ENCODE data around the gene BBS10. TPM values are rescaled to one million over a fixed set of nuclear protein-coding genes. Genes with fewer than 3 reads are reported as not detected.
"Not testable (repeated sequence)": the region's sequence is repeated elsewhere in the genome, so short reads cannot be mapped to it uniquely, and the experiment has no call there.

BBS10 gene
- polyA plus RNA-seq, 6 donors from 2014 or later, result 0.90 to 4.2 (median 3.5) TPM; not detected in 1

GRCh38 chr12:76360316-76360715 is 12.1 kb upstream of the BBS10 start:
- Mint-ChIP-seq H3K4me1 (peaks cover 0 to 8% (median 0%) of the 10 kb centered on the region in 3 donors), H3K27ac (no peak overlapping the region), H3K27me3 (no peaks in the 10 kb centered on the region), H3K9me3 (peaks cover 0 to 12% (median 5%) of the 10 kb centered on the region in 7 donors), H3K4me3 (peak overlapping the region in 1 of 8 donors; percentile 59), H3K36me3 (peaks cover 40 to 53% of the 10 kb centered on the region in 2 donors)
- ATAC-seq (ENCODE audit: low read depth in 2 of 2), result no peak
- DNase-seq, result no peak

GRCh38 chr12:76356071-76356470 is 7.9 kb upstream of the BBS10 start:
- no peaks in the 10 kb centered on the region for H3K27me3 Mint-ChIP-seq
- no peak for DNase-seq
- peaks cover 20 to 32% of the 10 kb centered on the region in 2 donors for H3K36me3 Mint-ChIP-seq
- H3K4me3 Mint-ChIP-seq, result no peak overlapping the region
- no peak for ATAC-seq (ENCODE audit: low read depth in 2 of 2)
- no peaks in the 10 kb centered on the region for H3K4me1 Mint-ChIP-seq
- no peaks in the 10 kb centered on the region for H3K9me3 Mint-ChIP-seq
- H3K27ac Mint-ChIP-seq, result no peak overlapping the region

- DNase-seq, result no peak
- H3K27ac Mint-ChIP-seq, result no peak overlapping the region
- H3K4me1 Mint-ChIP-seq, result peaks cover 9 to 37% (median 36%) of the 10 kb centered on the region in 3 donors
- peak overlapping the region; percentile 61 to 98 (median 92) for H3K4me3 Mint-ChIP-seq
- H3K27me3 Mint-ChIP-seq, result no peaks in the 10 kb centered on the region
- no peak for ATAC-seq (ENCODE audit: low read depth in 2 of 2)
- no peaks in the 10 kb centered on the region for H3K36me3 Mint-ChIP-seq
- H3K9me3 Mint-ChIP-seq, result no peaks in the 10 kb centered on the region
These were observed 1.3 kb downstream of the BBS10 start for GRCh38 chr12:76346798-76347420.

DNA sequence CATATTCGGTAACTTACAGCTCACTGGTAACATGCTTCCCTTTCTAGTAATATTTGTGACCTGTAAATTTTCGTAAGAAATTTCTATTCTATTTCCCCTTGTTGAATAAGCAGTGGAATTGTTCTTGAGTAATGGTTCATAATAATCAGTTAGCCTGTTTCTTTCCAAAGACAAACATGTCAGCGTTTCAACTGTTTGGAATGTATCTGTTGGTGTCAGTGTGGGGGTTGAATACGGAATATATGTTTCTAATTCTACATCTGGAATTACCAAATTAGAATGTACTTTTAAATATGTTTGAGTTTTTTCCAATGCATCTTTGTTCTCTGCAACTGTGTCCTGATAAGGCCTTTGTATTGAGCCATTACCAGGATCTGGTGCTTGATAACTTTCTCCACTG is 2.0 kb downstream of the BBS10 start:
- H3K4me3 Mint-ChIP-seq, result peak overlapping the region in 1 of 8 donors; percentile 95
- H3K9me3 Mint-ChIP-seq, result no peaks in the 10 kb centered on the region
- H3K27ac Mint-ChIP-seq, result no peak overlapping the region
- no peaks in the 10 kb centered on the region for H3K36me3 Mint-ChIP-seq
- peaks cover 9 to 37% (median 36%) of the 10 kb centered on the region in 3 donors for H3K4me1 Mint-ChIP-seq
- ATAC-seq (ENCODE audit: low read depth in 2 of 2), result no peak
- no peaks in the 10 kb centered on the region for H3K27me3 Mint-ChIP-seq
- no peak for DNase-seq

GRCh38 chr12:76345569-76345968 is 2.6 kb downstream of the BBS10 start:
- Mint-ChIP-seq H3K36me3 (no peaks in the 10 kb centered on the region), H3K4me1 (peaks cover 9 to 37% (median 36%) of the 10 kb centered on the region in 3 donors), H3K9me3 (no peaks in the 10 kb centered on the region), H3K27ac (no peak overlapping the region), H3K27me3 (no peaks in the 10 kb centered on the region), H3K4me3 (peak overlapping the region in 1 of 8 donors; percentile 95)
- no peak for ATAC-seq (ENCODE audit: low read depth in 2 of 2)
- no peak for DNase-seq

DNA sequence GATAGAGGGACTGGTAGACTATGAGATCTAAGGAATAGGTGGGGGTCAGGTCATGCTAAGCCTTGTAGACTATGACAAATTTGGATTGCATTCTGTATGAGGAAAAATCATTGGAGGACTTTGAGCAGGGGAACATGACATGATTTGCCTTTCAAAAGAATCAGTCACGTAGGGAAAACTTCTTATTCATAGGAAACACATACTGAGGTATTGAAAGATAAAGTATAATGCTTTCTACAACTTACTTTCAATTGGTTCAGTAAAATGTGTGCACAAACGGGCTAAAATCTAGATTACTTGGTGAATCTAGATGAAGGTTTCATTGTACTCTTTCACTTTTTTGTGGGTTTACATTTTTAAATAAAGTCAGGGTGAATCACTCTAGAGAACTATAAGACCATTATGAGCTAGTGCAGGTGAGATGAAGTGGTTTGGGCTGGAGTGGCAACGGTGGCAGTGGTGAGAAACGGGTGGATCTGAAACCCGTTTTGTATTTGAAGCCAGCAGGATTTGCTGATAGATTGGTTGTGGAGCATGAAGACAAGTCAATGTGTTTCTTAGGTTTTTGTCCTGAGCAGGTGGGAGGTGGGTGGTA is 6.7 kb downstream of the BBS10 start:
- Mint-ChIP-seq H3K9me3 (no peaks in the 10 kb centered on the region), H3K36me3 (no peaks in the 10 kb centered on the region), H3K27me3 (peaks cover 0 to 6% (median 0%) of the 10 kb centered on the region in 3 donors), H3K4me1 (peaks cover 0 to 15% (median 6%) of the 10 kb centered on the region in 3 donors), H3K27ac (peak overlapping the region in 1 of 6 donors; percentile 36), H3K4me3 (no peak overlapping the region)
- DNase-seq, result no peak
- no peak for ATAC-seq (ENCODE audit: low read depth in 2 of 2)

DNA sequence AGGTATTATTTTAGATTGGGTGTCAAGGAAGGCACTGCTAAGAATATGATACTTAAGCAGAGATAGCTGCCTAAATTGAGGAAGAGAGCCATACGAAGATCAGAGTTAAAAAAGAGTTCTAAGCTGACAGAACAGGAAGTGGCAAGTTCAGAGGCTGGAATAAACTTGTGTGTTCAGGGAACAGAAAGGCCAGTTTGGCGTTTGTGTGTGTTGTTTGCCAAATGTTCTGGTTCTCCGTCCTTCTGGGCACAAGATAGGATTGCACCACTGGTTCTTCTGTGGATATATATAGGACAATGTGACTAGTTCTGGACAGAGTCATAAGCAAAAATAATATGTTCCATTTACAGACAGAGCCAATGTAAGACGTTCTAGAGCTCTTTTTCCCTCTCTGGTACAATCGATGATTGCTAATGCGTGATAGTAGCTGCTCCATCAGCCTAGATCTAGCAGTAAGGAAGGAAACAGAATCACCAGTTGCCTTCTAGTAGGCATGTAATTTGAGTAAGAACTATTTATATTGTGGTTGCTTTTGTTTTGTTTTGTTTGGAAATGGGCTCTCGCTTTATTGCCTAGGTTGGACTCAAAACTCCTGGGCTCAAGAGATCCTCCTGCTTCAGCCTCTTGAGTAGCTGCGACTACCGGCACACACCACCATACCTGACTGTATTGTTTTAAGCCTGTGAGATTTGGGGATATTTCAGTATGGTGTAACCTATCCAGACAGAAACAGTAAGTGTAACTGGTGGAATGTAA is 7.4 kb downstream of the BBS10 start:
- ATAC-seq (ENCODE audit: low read depth in 2 of 2) (no peak), DNase-seq (no peak)
- Mint-ChIP-seq H3K4me3 (no peak overlapping the region), H3K27ac (no peak overlapping the region), H3K4me1 (peaks cover 0 to 9% (median 2%) of the 10 kb centered on the region in 3 donors), H3K27me3 (peaks cover 0 to 6% (median 0%) of the 10 kb centered on the region in 3 donors), H3K9me3 (no peaks in the 10 kb centered on the region), H3K36me3 (no peaks in the 10 kb centered on the region)

- Mint-ChIP-seq H3K4me3 (no peak overlapping the region), H3K4me1 (no peaks in the 10 kb centered on the region), H3K27me3 (peaks cover 0 to 18% (median 14%) of the 10 kb centered on the region in 3 donors), H3K36me3 (no peaks in the 10 kb centered on the region), H3K9me3 (no peaks in the 10 kb centered on the region), H3K27ac (no peak overlapping the region)
- no peak for DNase-seq
- ATAC-seq (ENCODE audit: low read depth in 2 of 2), result no peak
These were observed 10.6 kb downstream of the BBS10 start for GRCh38 chr12:76337583-76337982.

DNA sequence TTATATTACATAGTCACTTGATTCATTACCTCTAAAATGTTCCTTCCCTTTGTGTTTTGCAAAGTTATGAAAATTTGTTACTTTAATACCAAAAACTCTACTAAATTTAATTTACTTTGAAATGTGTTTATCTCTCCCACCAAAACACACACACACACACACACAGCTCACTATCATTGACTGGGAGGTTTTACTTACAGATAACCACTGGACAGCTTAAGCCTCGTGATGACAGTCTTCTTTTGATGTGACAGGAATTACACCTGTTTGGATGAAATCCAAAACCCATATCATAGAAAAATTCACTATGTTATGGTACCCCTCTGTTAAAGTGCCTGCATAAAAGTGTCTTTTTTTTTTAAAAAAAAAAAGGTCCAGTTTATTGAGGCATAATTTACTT is 15.6 kb downstream of the BBS10 start:
- H3K27ac Mint-ChIP-seq, result no peak overlapping the region
- DNase-seq, result no peak
- H3K27me3 Mint-ChIP-seq, result peaks cover 14 to 39% (median 38%) of the 10 kb centered on the region in 3 donors
- no peak overlapping the region for H3K4me3 Mint-ChIP-seq
- H3K4me1 Mint-ChIP-seq, result no peaks in the 10 kb centered on the region
- H3K36me3 Mint-ChIP-seq, result no peaks in the 10 kb centered on the region
- no peak for ATAC-seq (ENCODE audit: low read depth in 2 of 2)
- H3K9me3 Mint-ChIP-seq, result peaks cover 0 to 5% (median 3%) of the 10 kb centered on the region in 7 donors

GRCh38 chr12:76329606-76330005 is 18.6 kb downstream of the BBS10 start:
- DNase-seq, result no peak
- no peak overlapping the region for H3K4me3 Mint-ChIP-seq
- ATAC-seq (ENCODE audit: low read depth in 2 of 2), result no peak
- H3K36me3 Mint-ChIP-seq, result no peaks in the 10 kb centered on the region
- no peaks in the 10 kb centered on the region for H3K4me1 Mint-ChIP-seq
- no peak overlapping the region for H3K27ac Mint-ChIP-seq
- peaks cover 18 to 43% (median 39%) of the 10 kb centered on the region in 3 donors for H3K27me3 Mint-ChIP-seq
- H3K9me3 Mint-ChIP-seq, result peaks cover 0 to 12% (median 5%) of the 10 kb centered on the region in 7 donors

DNA sequence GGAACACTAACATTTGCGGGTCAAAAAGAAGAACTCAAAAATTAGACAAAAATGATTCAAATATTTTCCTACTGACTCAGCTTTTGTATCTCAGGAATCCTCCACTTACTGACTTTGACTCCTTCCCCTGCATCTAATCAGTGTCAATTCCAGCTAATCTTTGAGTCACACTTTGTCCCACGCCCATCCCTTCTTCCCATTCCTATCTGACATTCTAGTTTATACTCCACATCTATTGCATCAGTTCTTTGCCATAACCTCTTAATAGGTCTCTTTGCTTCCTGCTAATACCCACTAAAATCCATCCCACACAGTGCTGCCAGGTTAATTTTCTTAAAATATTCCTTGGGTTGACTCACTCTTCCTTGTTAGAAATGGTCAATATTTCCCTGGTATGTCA is 19.1 kb downstream of the BBS10 start:
- H3K4me1 Mint-ChIP-seq, result no peaks in the 10 kb centered on the region
- DNase-seq, result no peak
- peaks cover 0 to 12% (median 5%) of the 10 kb centered on the region in 7 donors for H3K9me3 Mint-ChIP-seq
- H3K4me3 Mint-ChIP-seq, result no peak overlapping the region
- peaks cover 18 to 43% (median 39%) of the 10 kb centered on the region in 3 donors for H3K27me3 Mint-ChIP-seq
- no peak for ATAC-seq (ENCODE audit: low read depth in 2 of 2)
- H3K36me3 Mint-ChIP-seq, result no peaks in the 10 kb centered on the region
- no peak overlapping the region for H3K27ac Mint-ChIP-seq

DNA sequence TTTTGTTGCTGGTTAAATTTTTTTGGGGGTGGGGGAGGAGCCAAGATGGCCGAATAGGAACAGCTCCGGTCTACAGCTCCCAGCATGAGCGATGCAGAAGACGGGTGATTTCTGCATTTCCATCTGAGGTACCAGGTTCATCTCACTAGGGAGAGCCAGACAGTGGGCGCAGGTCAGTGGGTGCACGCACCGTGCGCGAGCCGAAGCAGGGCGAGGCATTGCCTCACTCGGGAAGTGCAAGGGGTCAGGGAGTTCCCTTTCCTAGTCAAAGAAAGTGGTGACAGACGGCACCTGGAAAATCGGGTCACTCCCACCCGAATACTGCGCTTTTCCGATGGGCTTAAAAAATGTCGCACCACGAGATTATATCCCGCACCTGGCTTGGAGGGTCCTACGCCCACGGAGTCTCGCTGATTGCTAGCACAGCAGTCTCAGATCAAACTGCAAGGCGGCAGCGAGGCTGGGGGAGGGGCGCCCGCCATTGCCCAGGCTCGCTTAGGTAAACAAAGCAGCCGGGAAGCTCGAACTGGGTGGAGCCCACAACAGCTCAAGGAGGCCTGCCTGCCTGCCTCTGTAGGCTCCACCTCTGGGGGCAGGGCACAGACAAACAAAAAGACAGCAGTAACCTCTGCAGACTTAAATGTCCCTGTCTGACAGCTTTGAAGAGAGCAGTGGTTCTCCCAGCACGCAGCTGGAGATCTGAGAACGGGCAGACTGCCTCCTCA is 28.5 kb downstream of the BBS10 start:
- not testable (repeated sequence) for H3K4me3 Mint-ChIP-seq; H3K36me3 Mint-ChIP-seq; H3K9me3 Mint-ChIP-seq; ATAC-seq (ENCODE audit: low read depth in 2 of 2); DNase-seq; H3K4me1 Mint-ChIP-seq; H3K27ac Mint-ChIP-seq
- H3K27me3 Mint-ChIP-seq, result peaks cover 8 to 25% (median 24%) of the 10 kb centered on the region in 3 donors

All from naive B cell (primary cell).